C1 segment of cervical spinal cord (tissue), 14 donors: ENCODE measurements around the gene PCP4.

Experiments used
- DNase-seq, 14 donors: peaks; one replicate each; lab custom pipeline; 2025; lab: John Stamatoyannopoulos, UW

PCP4 gene

GRCh38 chr21:39867198-39867650, at the start of gene PCP4:
Gene PCP4, plus strand, starts transcription at chr21:39867438. Its CDS starts 64 bp downstream, at chr21:39867502.
- peak in 5 of 14 donors; percentile 10 to 32 (median 24) for DNase-seq

DNA sequence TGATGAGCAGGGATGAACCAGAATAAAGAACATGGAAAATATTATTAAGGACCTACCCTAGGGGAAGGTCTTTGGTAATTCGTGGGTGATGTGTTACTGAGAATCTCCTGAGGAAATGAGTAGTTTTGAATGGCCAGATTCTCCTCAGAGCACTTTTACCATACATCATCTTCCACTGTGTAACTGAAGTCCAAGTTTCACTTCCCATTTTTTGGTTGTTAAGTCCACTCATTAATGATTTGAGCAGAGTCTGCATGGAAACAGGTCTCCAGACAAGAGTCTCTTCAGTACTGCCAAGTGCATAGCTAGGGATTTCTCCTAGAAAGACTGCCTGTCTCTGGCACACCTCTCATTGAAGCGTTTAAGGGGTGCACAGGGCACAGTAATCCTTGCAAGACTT, 48.7 kb upstream of the PCP4 start:
- no peak for DNase-seq

- no peak for DNase-seq
These were observed 45.2 kb upstream of the PCP4 start for GRCh38 chr21:39822042-39822441.

DNA sequence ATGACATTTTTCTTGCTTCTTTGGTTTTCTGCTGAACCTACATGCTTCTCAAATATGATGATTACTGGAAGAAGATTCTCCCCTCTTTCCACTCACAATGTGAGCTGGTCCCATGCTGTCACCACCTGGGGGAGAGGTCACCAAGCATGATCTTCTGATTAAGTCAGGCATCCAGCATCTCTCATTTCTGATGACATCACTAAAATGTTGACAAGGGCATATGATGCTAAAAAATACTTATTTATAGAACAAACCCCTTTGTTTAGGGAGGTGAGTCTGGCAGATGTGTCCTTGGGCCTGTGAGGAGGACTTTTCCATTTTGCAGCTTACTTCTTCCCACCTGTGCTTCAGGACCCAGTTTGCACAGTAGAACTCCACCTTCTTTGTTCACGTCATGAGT, 42.0 kb upstream of the PCP4 start:
- DNase-seq, result no peak

DNA sequence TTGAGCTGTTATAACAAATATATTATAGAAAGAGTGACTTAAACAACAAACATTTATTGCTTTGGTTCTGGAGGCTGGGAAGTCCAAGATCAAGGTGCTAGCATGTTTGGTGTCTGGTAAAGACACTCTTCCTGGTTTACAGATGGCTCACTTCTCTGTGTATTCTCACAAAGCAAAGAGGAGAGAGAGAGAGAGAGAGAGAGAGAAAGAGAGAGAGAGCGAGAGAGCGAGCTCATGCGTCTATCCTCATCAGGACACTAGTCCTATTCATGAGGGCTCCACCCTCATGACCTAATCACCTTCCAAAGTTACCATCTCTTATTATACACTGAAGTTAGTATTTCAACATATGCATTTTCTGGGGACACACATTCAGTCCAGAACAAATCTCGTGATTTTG, 32.7 kb upstream of the PCP4 start:
- no peak for DNase-seq

- no peak for DNase-seq
These were observed 29.3 kb upstream of the PCP4 start for GRCh38 chr21:39837861-39838359.

GRCh38 chr21:39840373-39841097, 26.7 kb upstream of the PCP4 start:
- DNase-seq, result peak in 1 of 14 donors; percentile 7

GRCh38 chr21:39842741-39843459, 24.3 kb upstream of the PCP4 start:
- no peak for DNase-seq

- DNase-seq, result no peak
These were observed 23.8 kb upstream of the PCP4 start for GRCh38 chr21:39843483-39843882.

DNA sequence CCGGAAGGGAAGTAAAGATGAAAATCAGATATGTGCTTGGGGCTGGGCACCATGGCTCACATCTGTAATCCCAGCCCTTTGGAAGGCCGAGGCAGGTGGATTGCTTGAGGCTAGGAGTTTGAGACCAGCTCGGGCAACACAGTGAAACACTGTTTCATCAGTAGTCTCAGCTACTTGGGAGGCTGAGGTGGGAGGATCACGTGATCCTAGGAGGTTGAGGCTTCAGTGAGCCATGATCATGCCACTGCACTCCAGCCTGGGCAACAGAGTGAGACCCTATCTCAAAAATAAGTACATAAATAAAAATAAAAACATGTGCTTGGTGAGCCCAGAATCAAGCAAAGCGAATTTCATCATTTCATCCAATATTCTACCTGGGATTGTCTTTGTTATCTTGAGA, 23.3 kb upstream of the PCP4 start:
- no peak for DNase-seq

DNA sequence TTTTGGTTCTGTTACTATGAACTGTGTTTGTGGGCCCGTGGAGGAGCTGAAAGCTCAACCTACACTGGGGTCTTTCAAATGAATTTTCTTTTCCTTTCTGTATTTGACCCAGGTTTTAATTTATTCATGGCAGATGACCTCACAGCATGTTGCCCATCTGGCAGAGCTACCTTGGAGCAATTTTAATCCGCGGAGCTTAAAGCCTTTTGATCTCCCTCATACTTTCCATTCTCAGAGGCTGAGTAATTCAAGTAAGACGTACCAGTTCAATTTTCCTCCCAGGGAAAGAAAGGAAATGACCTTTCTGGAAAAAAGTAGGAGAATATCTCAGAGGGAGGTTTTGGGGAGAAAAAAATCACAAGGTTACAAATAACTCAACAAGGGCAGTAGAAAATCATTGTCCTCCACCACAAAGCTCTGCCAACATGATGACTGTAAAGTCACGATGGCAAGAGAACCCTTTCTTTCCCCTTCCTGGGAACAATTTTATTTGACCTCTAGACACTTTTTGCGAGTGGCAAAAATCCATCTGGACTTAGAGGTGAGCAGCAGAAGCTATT, 21.6 kb upstream of the PCP4 start:
- DNase-seq, result no peak

- no peak for DNase-seq
These were observed 19.4 kb upstream of the PCP4 start for GRCh38 chr21:39847877-39848276.

- DNase-seq, result no peak
These were observed 18.1 kb upstream of the PCP4 start for GRCh38 chr21:39849014-39849655.

DNA sequence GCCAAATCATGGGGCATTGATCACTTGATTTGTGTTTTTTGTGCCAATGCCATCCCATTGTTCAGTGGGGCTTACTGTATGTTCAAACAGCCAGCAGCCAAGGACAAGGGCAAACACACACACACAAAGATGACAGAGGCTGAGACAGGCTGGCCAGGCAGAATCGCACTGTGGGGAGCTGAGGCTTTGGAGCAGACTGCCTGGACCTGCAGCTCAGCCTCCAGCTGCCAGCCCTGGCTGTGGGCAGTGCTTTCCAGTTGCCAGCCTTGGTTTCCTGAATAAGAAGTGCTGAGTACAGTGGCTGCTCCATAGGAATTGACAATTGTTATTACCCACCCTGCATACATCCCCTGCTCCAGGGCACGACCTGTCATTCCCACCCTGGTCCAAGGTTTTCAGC, 16.9 kb upstream of the PCP4 start:
- DNase-seq, result no peak

- DNase-seq, result no peak
These were observed 16.1 kb upstream of the PCP4 start for GRCh38 chr21:39851002-39851618.

GRCh38 chr21:39852021-39852721, 15.1 kb upstream of the PCP4 start:
- DNase-seq, result no peak

GRCh38 chr21:39852726-39853500, 14.3 kb upstream of the PCP4 start:
- no peak for DNase-seq

DNA sequence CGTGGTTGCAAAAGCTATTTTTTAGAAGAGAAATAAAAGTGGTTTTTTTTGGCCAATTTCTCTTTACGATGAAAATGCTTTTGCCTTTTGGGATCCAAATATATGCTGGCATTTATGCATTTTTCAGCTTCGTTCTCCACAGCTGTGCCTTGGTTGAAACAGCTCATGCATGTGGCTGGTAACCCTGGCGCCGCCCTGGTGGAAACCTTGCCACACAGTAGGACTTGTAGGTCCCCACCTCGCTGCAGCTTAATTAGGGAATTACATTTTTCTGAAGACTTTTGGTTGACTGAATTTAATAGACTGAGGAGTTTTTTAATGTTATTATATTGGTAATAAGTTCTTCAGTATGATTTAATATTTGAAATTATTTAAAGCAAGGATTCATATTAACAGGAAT, 12.7 kb upstream of the PCP4 start:
- DNase-seq, result no peak

GRCh38 chr21:39855595-39855994, 11.6 kb upstream of the PCP4 start:
- no peak for DNase-seq

GRCh38 chr21:39860600-39860999, 6.6 kb upstream of the PCP4 start:
- no peak for DNase-seq
